HepG2 (cell line): ENCODE results near the gene AUTS2. TPM values are rescaled to one million over a fixed set of nuclear protein-coding genes. Genes with fewer than 3 reads are reported as not detected.
"Not testable (repeated sequence)": the region's sequence is repeated elsewhere in the genome, so short reads cannot be mapped to it uniquely, and the experiment has no call there.

Experiments used
- ATAC-seq: fragments of 200-7000 bp; cut with Tn5 transposase; 3 replicates; pipeline ENCODE4 v1.9.1; 2020; ENCODE audit warnings: mild to moderate bottlenecking, moderate library complexity
- BruUV-seq: library from RNA; stranded (reverse); fragments of 400-500 nt; replicated peaks from 2 replicates; lab custom pipeline; 2021; lab: Mats Ljungman, UMichigan
- CTCF ChIA-PET: fragments of 300-600 bp; formaldehyde crosslinking; extraction: SDS; loops from one replicate; lab custom pipeline; 2021; ENCODE audit warnings: low total read pairs, inconsistent platforms, low intra/inter-chr PET ratio; lab: Yijun Ruan, JAX
- POLR2A ChIA-PET: fragments of 350-600 bp; sonication (Branson Sonifier 250); formaldehyde crosslinking; loops from one replicate; lab custom pipeline; 2020; ENCODE audit warnings: antibody characterized with exemption, inconsistent platforms; lab: Yijun Ruan, JAX
- DNase-seq: peaks from one replicate; pipeline ENCODE4 v3.0.0-alpha.2; 2015; ENCODE audit warnings: low spot score
- FAIRE-seq: peaks from 3 replicates; lab custom pipeline; 2011; peaks lifted over from hg19 to GRCh38; lab: Jason Lieb, UNC
- H2AFZ ChIP-seq: one replicate; pipeline ENCODE4 v1.6.1; 2011; ENCODE audit warnings: low read length, inconsistent platforms
- H3K27ac ChIP-seq: fragments of 300-600 bp; 3 replicates; pipeline ENCODE4 v1.8.0; 2011; ENCODE audit warnings: mixed run types, mild to moderate bottlenecking, mixed read lengths, low read length, inconsistent platforms; ENCODE audit not compliant: insufficient read depth; ENCODE audit errors: extremely low read length
- H3K27me3 ChIP-seq, 2 experiments: fragments of 200-600 bp in 1 of 2; 2 replicates in 1 of 2; 3 replicates in 1 of 2; pipeline versions ENCODE4 v1.6.0 to v1.8.0; 2011; ENCODE audit warnings: low read length in 2 of 2, mild to moderate bottlenecking in 2 of 2, moderate library complexity in 2 of 2, inconsistent platforms in 1 of 2; ENCODE audit not compliant: insufficient read depth in 2 of 2, control insufficient read depth in 1 of 2
- H3K36me3 ChIP-seq, 2 experiments: fragments of 200-600 bp in 1 of 2; replicated peaks in 1 of 2; 2 replicates in 1 of 2; 3 replicates in 1 of 2; pipeline versions ENCODE4 v1.5.1 to v1.8.0; 2011; ENCODE audit warnings: low read length in 2 of 2, inconsistent platforms in 1 of 2; ENCODE audit not compliant: insufficient read depth in 2 of 2, control insufficient read depth in 1 of 2
- H3K4me1 ChIP-seq: 2 replicates; pipeline ENCODE4 v1.5.1; 2012; ENCODE audit warnings: low read length, inconsistent platforms; ENCODE audit not compliant: insufficient read depth
- H3K4me2 ChIP-seq: 2 replicates; pipeline ENCODE4 v1.6.0; 2011; ENCODE audit warnings: low read depth, low read length, inconsistent platforms
- H3K4me3 ChIP-seq, 3 experiments: fragments of 200-600 bp in 1 of 3; sonication (generic), shearing (Covaris generic) in 1 of 3; replicated peaks in 1 of 3; 2 replicates each; pipeline ENCODE4 v1.5.1; 2011 to 2016; ENCODE audit warnings: low read length in 3 of 3, inconsistent platforms in 2 of 3, low read depth in 2 of 3, mild to moderate bottlenecking in 2 of 3, control low read depth in 1 of 3, mixed read lengths in 1 of 3; ENCODE audit not compliant: insufficient read depth in 1 of 3
- H3K79me2 ChIP-seq: one replicate; pipeline ENCODE4 v1.6.1; 2011; ENCODE audit warnings: low read length, inconsistent platforms; ENCODE audit not compliant: insufficient read depth
- H3K9ac ChIP-seq: 2 replicates; pipeline ENCODE4 v1.6.0; 2011; ENCODE audit warnings: mild to moderate bottlenecking, low read depth, low read length, inconsistent platforms; ENCODE audit not compliant: insufficient read depth
- H3K9me3 ChIP-seq: 2 replicates; pipeline ENCODE4 v1.5.1; 2012; ENCODE audit warnings: mild to moderate bottlenecking, low read length
- H4K20me1 ChIP-seq: 2 replicates; pipeline ENCODE4 v1.6.0; 2011; ENCODE audit warnings: inconsistent platforms, mild to moderate bottlenecking, low read length, moderate library complexity; ENCODE audit not compliant: insufficient read depth
- ARNTL ChIP-seq: sonication (generic); formaldehyde crosslinking; IDR thresholded peaks from 2 replicates; pipeline ENCODE4 v1.4.0; 2020; ENCODE audit warnings: mild to moderate bottlenecking, missing genetic modification reagents
- BHLHE40 ChIP-seq: IDR thresholded peaks from 2 replicates; pipeline ENCODE4 v1.6.1; 2011; ENCODE audit warnings: low read length, improper control_type of control experiment
- CBX2 ChIP-seq, 2 experiments: fragments of 200-600 bp in 1 of 2; sonication (generic); formaldehyde crosslinking in 1 of 2; IDR thresholded peaks; 2 replicates each; pipeline versions ENCODE4 v1.7.0 to v1.8.1; 2018 to 2022; ENCODE audit warnings: low read depth in 2 of 2, low read length in 1 of 2, mild to moderate bottlenecking in 1 of 2, missing genetic modification reagents in 1 of 2
- POLR2A ChIP-seq, 2 experiments: IDR thresholded peaks; 2 replicates each; pipeline ENCODE4 v1.6.1; 2011; ENCODE audit warnings: low read depth in 2 of 2, low read length in 2 of 2, mild to moderate bottlenecking in 1 of 2, moderate library complexity in 1 of 2; ENCODE audit not compliant: insufficient read depth in 1 of 2
- REL ChIP-seq: sonication (generic); formaldehyde crosslinking; conservative IDR thresholded peaks from 2 replicates; pipeline ENCODE4 v1.8.0; 2022; ENCODE audit warnings: mild to moderate bottlenecking, missing genetic modification reagents, moderate library complexity
- THAP11 ChIP-seq: IDR thresholded peaks from 2 replicates; pipeline ENCODE4 v1.6.1; 2016; ENCODE audit warnings: missing biosample characterization, missing genetic modification reagents
- XRCC5 ChIP-seq: fragments of 200-400 bp; formaldehyde crosslinking; optimal IDR thresholded peaks from 2 replicates; pipeline ENCODE3; 2017; ENCODE audit warnings: mild to moderate bottlenecking, low read length
- ZBTB3 ChIP-seq: sonication (generic); formaldehyde crosslinking; IDR thresholded peaks from 2 replicates; pipeline ENCODE4 v1.4.0; 2020; ENCODE audit warnings: low read depth, mild to moderate bottlenecking, moderate library complexity, missing genetic modification reagents, borderline replicate concordance
- ZNF205 ChIP-seq: IDR thresholded peaks from 2 replicates; pipeline ENCODE4 v1.6.1; 2018; ENCODE audit warnings: missing biosample characterization, missing genetic modification reagents
- ZNF225 ChIP-seq: sonication (generic); formaldehyde crosslinking; IDR thresholded peaks from 2 replicates; pipeline ENCODE4 v1.4.0; 2020; ENCODE audit warnings: mild to moderate bottlenecking, missing genetic modification reagents
- ZNF383 ChIP-seq: sonication (generic); formaldehyde crosslinking; IDR thresholded peaks from 2 replicates; pipeline ENCODE4 v1.4.0; 2020; ENCODE audit warnings: missing genetic modification reagents, mild to moderate bottlenecking, borderline replicate concordance
- ZNF430 ChIP-seq: sonication (generic); formaldehyde crosslinking; IDR thresholded peaks from 2 replicates; pipeline ENCODE4 v1.9.0; 2021; ENCODE audit warnings: mild to moderate bottlenecking, missing genetic modification reagents
- ZNF446 ChIP-seq: sonication (generic); formaldehyde crosslinking; IDR thresholded peaks from 2 replicates; pipeline ENCODE4 v1.5.0; 2020; ENCODE audit warnings: mild to moderate bottlenecking, missing genetic modification reagents
- ZNF644 ChIP-seq: IDR thresholded peaks from 2 replicates; pipeline ENCODE4 v1.6.1; 2016; ENCODE audit warnings: low read depth
- ZNF878 ChIP-seq: sonication (generic); formaldehyde crosslinking; IDR thresholded peaks from 2 replicates; pipeline ENCODE4 v1.8.1; 2023; ENCODE audit warnings: mild to moderate bottlenecking, missing genetic modification reagents, moderate library complexity
- WGBS: methylation state at CpG from one replicate; pipeline ENCODE4 v1.1.6; 2017; ENCODE audit warnings: low lambda C conversion rate; 5-methylcytosine and 5-hydroxymethylcytosine counted together
- in situ Hi-C: cut with HindIII; loops from 2 replicates; pipeline ENCODE4 v1.10.0; 2017; ENCODE audit warnings: low pct_unique_long_range_greater_than_20kb; ENCODE audit not compliant: extremely low pct_ligation_motif_present
- intact Hi-C: fragments of 100-400 bp; cut with micrococcal nuclease; formaldehyde crosslinking; loops from one replicate; pipeline ENCODE4 v1.10.0; 2022; ENCODE audit not compliant: unreplicated experiment
- polyA plus RNA-seq, 8 experiments: library from polyadenylated mRNA; depleted of rRNA in 3 of 8; stranded (reverse) in 7 of 8; unstranded in 1 of 8; fragments of >200 nt; fragmentation: Illumina TruSeq in 4 of 8; extraction: Trizol in 4 of 8; gene quantifications; 2 replicates each; pipeline versions ENCODE4 v1.2.1 to v1.2.3, GENCODE V29; 2011 to 2016; ENCODE audit warnings: low read depth in 4 of 8, missing spikeins in 1 of 8, mixed read lengths in 1 of 8; ENCODE audit not compliant: insufficient read depth in 1 of 8
- total RNA-seq, 5 experiments: library from RNA; depleted of rRNA; stranded (reverse); fragments of >200 nt; fragmentation: Illumina TruSeq; extraction: Trizol; gene quantifications; 2 replicates each; pipeline ENCODE4 v1.2.3, GENCODE V29; 2016; ENCODE audit warnings: low read depth in 1 of 5
- TF ChIP-seq, protein P1 (sequence below): sonication (generic); formaldehyde crosslinking; IDR thresholded peaks from 2 replicates; pipeline ENCODE4 v1.4.0; 2020; ENCODE audit warnings: mild to moderate bottlenecking, missing genetic modification reagents, borderline replicate concordance
- TF ChIP-seq, protein P2 (sequence below): sonication (generic); formaldehyde crosslinking; IDR thresholded peaks from 2 replicates; pipeline ENCODE4 v1.8.1; 2023; ENCODE audit warnings: mild to moderate bottlenecking, inconsistent platforms, moderate library complexity, missing genetic modification reagents, borderline replicate concordance

Gene AUTS2
- total and polyA plus RNA-seq, 2 of the 13 experiments (the other 11 are each of a cell fraction or from before 2014, with no cell fraction given), result 0.38 TPM; not detected in 1

DNA sequence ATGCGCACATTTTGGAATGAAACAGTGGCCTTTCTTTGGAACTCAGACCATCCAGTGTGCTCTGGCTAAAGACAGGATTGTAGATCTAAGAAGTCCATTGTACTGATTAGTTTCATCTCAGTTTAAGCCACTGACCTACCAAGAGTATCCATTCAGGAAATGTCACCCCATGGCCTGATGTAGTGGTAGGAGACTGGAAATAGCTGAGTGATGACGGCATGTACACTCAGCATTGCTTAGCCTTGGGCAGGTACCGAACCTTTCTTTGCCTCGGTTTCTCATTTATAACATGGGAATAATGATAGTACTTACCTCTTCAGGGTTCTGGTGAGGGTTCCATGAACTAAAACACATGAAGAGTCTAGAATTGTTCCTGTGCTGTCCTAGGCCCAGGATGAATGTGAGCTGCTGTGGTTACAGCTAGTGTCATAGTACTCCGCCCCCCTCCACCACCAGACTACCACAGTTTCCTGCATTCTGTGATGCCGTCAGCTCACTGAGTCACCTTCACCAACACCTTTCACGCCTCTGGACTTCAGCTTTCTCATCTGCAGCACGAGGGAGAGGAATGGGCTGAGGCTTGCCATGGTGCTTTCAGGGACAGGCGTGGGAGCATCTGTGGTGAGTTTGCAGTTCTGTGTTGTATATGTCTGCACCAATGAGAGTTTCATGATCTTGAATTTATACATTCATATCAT is 1049.7 kb downstream of the AUTS2 start:
- no peaks in the 10 kb centered on the region for H3K36me3 ChIP-seq
- no peak overlapping the region for H3K9ac ChIP-seq
- no peaks in the 10 kb centered on the region for H3K4me1 ChIP-seq
- H3K27ac ChIP-seq, result no peak overlapping the region
- no peaks in the 10 kb centered on the region; a peak in 1 of 5 replicates for H3K27me3 ChIP-seq
- 44% methylated on average over 9 of the region's 9 CpGs for WGBS
- peaks cover 9% of the 10 kb centered on the region; the same call in 1 of the 2 replicates for H3K9me3 ChIP-seq
- ChIA-PET CTCF (no interaction called here), POLR2A (no interaction called here)
- H4K20me1 ChIP-seq, result no peaks in the 10 kb centered on the region
- ATAC-seq (no peak), FAIRE-seq (no peak), DNase-seq (no peak)
- in situ Hi-C loops, result no loop called here
- intact Hi-C loops, result no loop called here
- no peaks in the 10 kb centered on the region for H3K79me2 ChIP-seq
- no peak overlapping the region for H2AFZ ChIP-seq
- H3K4me2 ChIP-seq, result no peak overlapping the region
- no peak for TF ChIP-seq XRCC5
- TF ChIP-seq, protein P1, sequence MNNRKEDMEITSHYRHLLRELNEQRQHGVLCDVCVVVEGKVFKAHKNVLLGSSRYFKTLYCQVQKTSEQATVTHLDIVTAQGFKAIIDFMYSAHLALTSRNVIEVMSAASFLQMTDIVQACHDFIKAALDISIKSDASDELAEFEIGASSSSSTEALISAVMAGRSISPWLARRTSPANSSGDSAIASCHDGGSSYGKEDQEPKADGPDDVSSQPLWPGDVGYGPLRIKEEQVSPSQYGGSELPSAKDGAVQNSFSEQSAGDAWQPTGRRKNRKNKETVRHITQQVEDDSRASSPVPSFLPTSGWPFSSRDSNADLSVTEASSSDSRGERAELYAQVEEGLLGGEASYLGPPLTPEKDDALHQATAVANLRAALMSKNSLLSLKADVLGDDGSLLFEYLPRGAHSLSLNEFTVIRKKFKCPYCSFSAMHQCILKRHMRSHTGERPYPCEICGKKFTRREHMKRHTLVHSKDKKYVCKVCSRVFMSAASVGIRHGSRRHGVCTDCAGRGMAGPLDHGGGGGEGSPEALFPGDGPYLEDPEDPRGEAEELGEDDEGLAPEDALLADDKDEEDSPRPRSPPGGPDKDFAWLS, result no peak
- no peak for TF ChIP-seq ZNF446
- TF ChIP-seq ZNF430, result no peak
- no peak for TF ChIP-seq ZNF225
- TF ChIP-seq THAP11 (CRISPR knock-in tag), result no peak
- TF ChIP-seq ZNF878 (CRISPR knock-in tag), result no peak
- no peak for TF ChIP-seq ZBTB3 (CRISPR knock-in tag)
- TF ChIP-seq, protein P2, sequence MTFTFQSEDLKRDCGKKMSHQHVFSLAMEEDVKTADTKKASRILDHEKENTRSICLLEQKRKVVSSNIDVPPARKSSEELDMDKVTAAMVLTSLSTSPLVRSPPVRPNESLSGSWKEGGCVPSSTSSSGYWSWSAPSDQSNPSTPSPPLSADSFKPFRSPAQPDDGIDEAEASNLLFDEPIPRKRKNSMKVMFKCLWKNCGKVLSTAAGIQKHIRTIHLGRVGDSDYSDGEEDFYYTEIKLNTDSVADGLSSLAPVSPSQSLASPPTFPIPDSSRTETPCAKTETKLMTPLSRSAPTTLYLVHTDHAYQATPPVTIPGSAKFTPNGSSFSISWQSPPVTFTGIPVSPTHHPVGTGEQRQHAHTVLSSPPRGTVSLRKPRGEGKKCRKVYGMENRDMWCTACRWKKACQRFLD, result no peak
- no peak for TF ChIP-seq ZNF383
- no peak for TF ChIP-seq ZNF205 (CRISPR knock-in tag)
- no peak for TF ChIP-seq REL (CRISPR knock-in tag)
- TF ChIP-seq ZNF644, result no peak
- TF ChIP-seq ARNTL (CRISPR knock-in tag), result no peak
- no peak for TF ChIP-seq POLR2A (IDR thresholded peaks at IDR 0.05; ENCODE audit: insufficient read depth in 1 of 2, low read depth in 2 of 2, low read length in 2 of 2)
- TF ChIP-seq CBX2 (IDR thresholded peaks at IDR 0.05; ENCODE audit: low read depth, low read length), result no peak
- TF ChIP-seq CBX2 (CRISPR knock-in tag; IDR thresholded peaks at IDR 0.05; ENCODE audit: low read depth), result no peak
- no peak for TF ChIP-seq BHLHE40
- no peak overlapping the region for H3K4me3 ChIP-seq
- BruUV-seq, result no TSS peak

DNA sequence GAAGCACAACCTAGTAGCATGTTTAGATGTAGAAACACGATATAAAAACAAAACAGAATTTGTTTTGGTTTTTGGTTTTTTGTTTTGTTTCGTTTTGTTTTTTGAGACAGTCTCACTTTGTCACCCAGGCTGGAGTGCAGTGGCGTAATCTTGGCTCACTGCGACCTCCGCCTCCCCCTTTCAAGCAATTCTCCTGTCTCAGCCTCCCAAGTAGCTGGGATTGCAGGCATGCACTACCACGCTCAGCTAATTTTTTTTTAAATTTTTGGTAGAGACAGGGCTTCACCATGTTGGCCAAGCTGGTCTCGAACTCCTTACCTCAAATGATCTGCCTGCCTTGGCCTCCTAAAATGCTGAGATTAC is 1050.2 kb downstream of the AUTS2 start:
- CTCF ChIA-PET, H3K79me2 ChIP-seq, H3K27me3 ChIP-seq, H3K36me3 ChIP-seq, ATAC-seq, in situ Hi-C loops, POLR2A ChIA-PET, H2AFZ ChIP-seq, H3K4me1 ChIP-seq, H3K9ac ChIP-seq, H3K4me3 ChIP-seq, H3K27ac ChIP-seq, H3K4me2 ChIP-seq, DNase-seq, H4K20me1 ChIP-seq, intact Hi-C loops, FAIRE-seq, H3K9me3 ChIP-seq, BruUV-seq: not testable (repeated sequence)
- 41% methylated on average over 7 of the region's 7 CpGs for WGBS
